ENCODE data around the gene CXorf51B. TPM values are rescaled to one million over a fixed set of nuclear protein-coding genes. Genes with fewer than 3 reads are reported as not detected.
"Not testable (repeated sequence)": the region's sequence is repeated elsewhere in the genome, so short reads cannot be mapped to it uniquely, and the experiment has no call there.

The CXorf51B gene
- total RNA-seq (2012; rRNA removed) (not detected in 2 replicates), polyA plus RNA-seq (2012; rRNA removed) (not detected in 2 replicates), Bru-seq, nascent RNA (not detected), BruChase-seq, experiment 1, labeled RNA remaining after a 6-hour chase (not detected), BruChase-seq, experiment 2, labeled RNA remaining after a 2-hour chase (not detected)
- not detected in 2 replicates for polyA plus RNA-seq (2012; cell fraction: cytosol; rRNA removed)
- not detected in 2 replicates for polyA plus RNA-seq (2012; cell fraction: nucleus; rRNA removed; ENCODE audit: low replicate concordance)
- long read RNA-seq = 0 reads

DNA sequence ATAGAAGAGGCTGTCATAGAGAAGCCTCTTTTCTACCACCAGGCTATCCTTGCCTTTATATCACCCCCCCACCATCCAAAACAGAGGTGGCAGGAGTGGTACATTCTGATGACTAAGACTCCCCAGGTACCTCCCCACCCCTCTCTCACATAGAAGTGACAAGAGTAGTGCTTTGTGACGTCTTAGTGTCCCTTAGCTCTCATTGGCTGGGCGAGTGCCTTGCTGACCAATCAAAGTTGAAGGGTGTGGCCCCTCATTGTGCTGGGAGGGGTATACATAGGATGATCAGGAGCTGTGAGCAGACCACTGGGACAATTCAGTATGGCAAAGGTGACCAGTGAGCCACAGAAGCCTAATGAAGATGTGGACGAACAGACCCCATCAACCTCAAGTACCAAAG is at the start of gene CXorf51B:
CXorf51B (plus strand) TSS at position 301 of the 400 bp plus-strand sequence; CDS start at position 322, 21 bp downstream.
- H4K5ac ChIP-seq (ENCODE audit: low read depth, low read length); H2BK120ac ChIP-seq (ENCODE audit: low read depth, low read length); H3K4ac ChIP-seq (ENCODE audit: low read depth, low read length); H3K56ac ChIP-seq (ENCODE audit: extremely low read depth, insufficient read depth, low read length); H2BK15ac ChIP-seq (ENCODE audit: low read depth, low read length); ATAC-seq (ENCODE audit: low read depth); intact Hi-C loops (cut with micrococcal nuclease); H3K9ac ChIP-seq (ENCODE audit: low read depth, low read length); H2BK5ac ChIP-seq (ENCODE audit: low read depth, low read length, poor library complexity, severe bottlenecking); H2AK5ac ChIP-seq (ENCODE audit: low read depth, low read length); H3K4me1 ChIP-seq (ENCODE audit: control insufficient read depth, insufficient read depth, low read length); H3K36me3 ChIP-seq (ENCODE audit: control insufficient read depth, insufficient read depth, low read length); H3K18ac ChIP-seq (ENCODE audit: low read depth, low read length); H4K20me1 ChIP-seq (ENCODE audit: insufficient read depth, low read length); H2AK9ac ChIP-seq (replicated peaks; ENCODE audit: low read depth, low read length, poor library complexity); H3K9me1 ChIP-seq (ENCODE audit: insufficient read depth, low read length); BruUV-seq (replicated peaks); H3K4me3 ChIP-seq (ENCODE audit: insufficient read depth, low read depth, low read length); H3K14ac ChIP-seq (replicated peaks; ENCODE audit: low read depth, low read length); H3K4me2 ChIP-seq (ENCODE audit: low read depth, low read length); H3K79me1 ChIP-seq (ENCODE audit: low read depth in 1 of 2, low read length in 2 of 2); H2BK20ac ChIP-seq (ENCODE audit: low read depth, low read length); H4K91ac ChIP-seq (ENCODE audit: insufficient read depth, low read depth, low read length); H3K9me3 ChIP-seq (ENCODE audit: control insufficient read depth, insufficient read depth, low read length); H3K23ac ChIP-seq (ENCODE audit: low read depth, low read length); CTCF ChIA-PET; DNase-seq; dilution Hi-C loops (cut with HindIII; ENCODE audit: low sequenced_read_pairs, unreplicated experiment); H4K8ac ChIP-seq (ENCODE audit: low read depth in 2 of 2, low read length in 2 of 2); in situ Hi-C loops (cut with MboI; ENCODE audit: low sequenced_read_pairs); H3K27ac ChIP-seq (ENCODE audit: insufficient read depth, low read length); H3K27me3 ChIP-seq (ENCODE audit: control insufficient read depth, insufficient read depth, low read length); H2AFZ ChIP-seq (replicated peaks; ENCODE audit: low read length, poor library complexity); POLR2A ChIA-PET (ENCODE audit: unreplicated experiment): not testable (repeated sequence)
- no CpG with 5 or more reads among the region's 3 CpGs for WGBS, 2 experiments (ENCODE audit: extremely low coverage in 2 of 2, insufficient read length in 1 of 2)

DNA sequence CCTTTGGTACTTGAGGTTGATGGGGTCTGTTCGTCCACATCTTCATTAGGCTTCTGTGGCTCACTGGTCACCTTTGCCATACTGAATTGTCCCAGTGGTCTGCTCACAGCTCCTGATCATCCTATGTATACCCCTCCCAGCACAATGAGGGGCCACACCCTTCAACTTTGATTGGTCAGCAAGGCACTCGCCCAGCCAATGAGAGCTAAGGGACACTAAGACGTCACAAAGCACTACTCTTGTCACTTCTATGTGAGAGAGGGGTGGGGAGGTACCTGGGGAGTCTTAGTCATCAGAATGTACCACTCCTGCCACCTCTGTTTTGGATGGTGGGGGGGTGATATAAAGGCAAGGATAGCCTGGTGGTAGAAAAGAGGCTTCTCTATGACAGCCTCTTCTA is 5.1 kb downstream of the CXorf51B start, which contains the start of gene CXorf51A:
CXorf51A (minus strand) TSS at position 101 of the 400 bp plus-strand sequence; CDS start at position 80, 21 bp downstream.
- ATAC-seq (ENCODE audit: low read depth); H3K9me1 ChIP-seq (ENCODE audit: insufficient read depth, low read length); DNase-seq; H3K9ac ChIP-seq (ENCODE audit: low read depth, low read length); H4K5ac ChIP-seq (ENCODE audit: low read depth, low read length); H3K27me3 ChIP-seq (ENCODE audit: control insufficient read depth, insufficient read depth, low read length); H3K4me1 ChIP-seq (ENCODE audit: control insufficient read depth, insufficient read depth, low read length); in situ Hi-C loops (cut with MboI; ENCODE audit: low sequenced_read_pairs); H3K27ac ChIP-seq (ENCODE audit: insufficient read depth, low read length); H2BK120ac ChIP-seq (ENCODE audit: low read depth, low read length); H4K20me1 ChIP-seq (ENCODE audit: insufficient read depth, low read length); H3K4me2 ChIP-seq (ENCODE audit: low read depth, low read length); H2BK15ac ChIP-seq (ENCODE audit: low read depth, low read length); H3K79me1 ChIP-seq (ENCODE audit: low read depth in 1 of 2, low read length in 2 of 2); H2AK5ac ChIP-seq (ENCODE audit: low read depth, low read length); H3K9me3 ChIP-seq (ENCODE audit: control insufficient read depth, insufficient read depth, low read length); H3K4ac ChIP-seq (ENCODE audit: low read depth, low read length); H3K18ac ChIP-seq (ENCODE audit: low read depth, low read length); H2AFZ ChIP-seq (replicated peaks; ENCODE audit: low read length, poor library complexity); H3K23ac ChIP-seq (ENCODE audit: low read depth, low read length); H2BK5ac ChIP-seq (ENCODE audit: low read depth, low read length, poor library complexity, severe bottlenecking); H4K8ac ChIP-seq (ENCODE audit: low read depth in 2 of 2, low read length in 2 of 2); H4K91ac ChIP-seq (ENCODE audit: insufficient read depth, low read depth, low read length); H3K14ac ChIP-seq (replicated peaks; ENCODE audit: low read depth, low read length); dilution Hi-C loops (cut with HindIII; ENCODE audit: low sequenced_read_pairs, unreplicated experiment); H3K4me3 ChIP-seq (ENCODE audit: insufficient read depth, low read depth, low read length); CTCF ChIA-PET; BruUV-seq (replicated peaks); POLR2A ChIA-PET (ENCODE audit: unreplicated experiment); H3K36me3 ChIP-seq (ENCODE audit: control insufficient read depth, insufficient read depth, low read length); intact Hi-C loops (cut with micrococcal nuclease); H3K56ac ChIP-seq (ENCODE audit: extremely low read depth, insufficient read depth, low read length); H2AK9ac ChIP-seq (replicated peaks; ENCODE audit: low read depth, low read length, poor library complexity); H2BK20ac ChIP-seq (ENCODE audit: low read depth, low read length): not testable (repeated sequence)
- WGBS, 2 experiments (ENCODE audit: extremely low coverage in 2 of 2, insufficient read length in 1 of 2) = no CpG with 5 or more reads among the region's 3 CpGs

Measured in IMR-90 (cell line).